Liver (tissue), 9 donors: ENCODE data around the gene KMT2D. TPM values are rescaled to one million over a fixed set of nuclear protein-coding genes. Genes with fewer than 3 reads are reported as not detected.

ENCODE experiments used
- DNase-seq: peaks from one replicate; pipeline ENCODE4 v3.0.0-alpha.2; 2017; ENCODE audit warnings: low spot score
- H3K27ac ChIP-seq, 2 donors: one replicate each; pipeline ENCODE4 v1.7.0; 2013; ENCODE audit warnings: inconsistent platforms in 2 of 2, low read length in 2 of 2, control low read depth in 1 of 2, low read depth in 1 of 2, mild to moderate bottlenecking in 1 of 2
- H3K27me3 ChIP-seq, 4 donors: one replicate each; pipeline versions ENCODE4 v1.6.1 to v1.7.0; 2013; ENCODE audit warnings: low read length in 3 of 4, inconsistent platforms in 1 of 4, mild to moderate bottlenecking in 1 of 4, moderate library complexity in 1 of 4; ENCODE audit not compliant: control insufficient read depth in 4 of 4, insufficient read depth in 4 of 4
- H3K36me3 ChIP-seq, 4 donors: one replicate each; pipeline versions ENCODE4 v1.6.1 to v1.7.0; 2013; ENCODE audit warnings: low read length in 3 of 4, mild to moderate bottlenecking in 3 of 4, low read depth in 1 of 4, moderate library complexity in 1 of 4; ENCODE audit not compliant: control insufficient read depth in 4 of 4, insufficient read depth in 3 of 4
- H3K4me1 ChIP-seq, 4 donors: one replicate each; pipeline versions ENCODE4 v1.6.1 to v1.7.0; 2013; ENCODE audit warnings: low read length in 3 of 4, mild to moderate bottlenecking in 3 of 4, moderate library complexity in 1 of 4; ENCODE audit not compliant: control insufficient read depth in 4 of 4, insufficient read depth in 4 of 4
- H3K4me3 ChIP-seq, 3 donors: one replicate each; pipeline versions ENCODE4 v1.6.1 to v1.7.0; 2013; ENCODE audit warnings: low read length in 3 of 3, control low read depth in 1 of 3, low read depth in 1 of 3, mild to moderate bottlenecking in 1 of 3
- H3K9ac ChIP-seq, 2 donors: one replicate each; pipeline ENCODE4 v1.7.0; 2013; ENCODE audit warnings: low read length in 2 of 2, mild to moderate bottlenecking in 2 of 2, moderate library complexity in 2 of 2, control low read depth in 1 of 2, low read depth in 1 of 2
- H3K9me3 ChIP-seq, 4 donors: one replicate each; pipeline versions ENCODE4 v1.6.1 to v1.7.0; 2013; ENCODE audit warnings: low read length in 3 of 4; ENCODE audit not compliant: control insufficient read depth in 4 of 4
- EGR1 ChIP-seq, 2 donors: IDR thresholded peaks; 2 replicates each; pipeline ENCODE4 v1.6.1; 2016 to 2018; ENCODE audit warnings: antibody characterized with exemption in 2 of 2, low read depth in 2 of 2
- GABPA ChIP-seq, 2 donors: IDR thresholded peaks in 1 of 2; conservative IDR thresholded peaks in 1 of 2; 2 replicates each; pipeline ENCODE4 v1.6.1; 2016; ENCODE audit warnings: antibody characterized with exemption in 2 of 2, mild to moderate bottlenecking in 1 of 2, moderate library complexity in 1 of 2
- HNF4A ChIP-seq, 2 donors: conservative IDR thresholded peaks; 2 replicates each; pipeline ENCODE4 v1.6.1; 2016; ENCODE audit warnings: antibody characterized with exemption in 2 of 2, mild to moderate bottlenecking in 2 of 2
- HNF4G ChIP-seq: IDR thresholded peaks from 2 replicates; pipeline ENCODE4 v1.6.1; 2016; ENCODE audit warnings: antibody characterized with exemption
- NR2F2 ChIP-seq: IDR thresholded peaks from 2 replicates; pipeline ENCODE4 v1.6.1; 2016; ENCODE audit warnings: antibody characterized with exemption
- TAF1 ChIP-seq: conservative IDR thresholded peaks from 2 replicates; pipeline ENCODE4 v1.6.1; 2016; ENCODE audit warnings: antibody characterized with exemption, mild to moderate bottlenecking
- WGBS: extraction: QIAGEN DNeasy Blood & Tissue Kit; methylation state at CpG from one replicate; pipeline ENCODE4 v1.1.7; 2013; 5-methylcytosine and 5-hydroxymethylcytosine counted together
- polyA plus RNA-seq, 2 donors: library from polyadenylated mRNA; stranded (reverse) in 1 of 2; unstranded in 1 of 2; fragments of 200-250 nt in 1 of 2; fragments of >200 nt in 1 of 2; fragmentation: Nextera tagmentation in 1 of 2; extraction: Ambion mirVana in 1 of 2; gene quantifications; one replicate each; pipeline versions ENCODE4 v1.2.1 to v1.2.3, GENCODE V29; 2013 to 2015
- total RNA-seq, 2 donors: library from RNA; depleted of rRNA; stranded (reverse); fragments of >200 nt; gene quantifications; one replicate each; pipeline ENCODE4 v1.2.3, GENCODE V29; 2014
- TF ChIP-seq, protein P1 (sequence below): IDR thresholded peaks from 2 replicates; pipeline ENCODE4 v1.6.1; 2016; ENCODE audit warnings: antibody characterized with exemption
- TF ChIP-seq, protein P2 (sequence below): IDR thresholded peaks from 2 replicates; pipeline ENCODE4 v1.6.1; 2016; ENCODE audit warnings: antibody characterized with exemption, mild to moderate bottlenecking
- TF ChIP-seq, protein P3 (sequence below): IDR thresholded peaks from 2 replicates; pipeline ENCODE4 v1.6.1; 2016; ENCODE audit warnings: antibody characterized with exemption
- TF ChIP-seq, protein P4 (sequence below): IDR thresholded peaks from 2 replicates; pipeline ENCODE4 v1.6.1; 2016; ENCODE audit warnings: antibody characterized with exemption
- TF ChIP-seq, protein P5 (sequence below): fragments of 150-350 bp; IDR thresholded peaks from 2 replicates; pipeline ENCODE4 v1.5.1; 2017; ENCODE audit warnings: improper control_type of control experiment, low read depth, low read length; ENCODE audit not compliant: missing input control
- donor health status: healthy.
- donor health status: healthy.
- donor health status: healthy.
- donor health status: healthy.
- donor health status: healthy.

KMT2D gene
- total and polyA plus RNA-seq, 4 donors, result 4.5 to 53.8 (median 25.0) TPM

DNA sequence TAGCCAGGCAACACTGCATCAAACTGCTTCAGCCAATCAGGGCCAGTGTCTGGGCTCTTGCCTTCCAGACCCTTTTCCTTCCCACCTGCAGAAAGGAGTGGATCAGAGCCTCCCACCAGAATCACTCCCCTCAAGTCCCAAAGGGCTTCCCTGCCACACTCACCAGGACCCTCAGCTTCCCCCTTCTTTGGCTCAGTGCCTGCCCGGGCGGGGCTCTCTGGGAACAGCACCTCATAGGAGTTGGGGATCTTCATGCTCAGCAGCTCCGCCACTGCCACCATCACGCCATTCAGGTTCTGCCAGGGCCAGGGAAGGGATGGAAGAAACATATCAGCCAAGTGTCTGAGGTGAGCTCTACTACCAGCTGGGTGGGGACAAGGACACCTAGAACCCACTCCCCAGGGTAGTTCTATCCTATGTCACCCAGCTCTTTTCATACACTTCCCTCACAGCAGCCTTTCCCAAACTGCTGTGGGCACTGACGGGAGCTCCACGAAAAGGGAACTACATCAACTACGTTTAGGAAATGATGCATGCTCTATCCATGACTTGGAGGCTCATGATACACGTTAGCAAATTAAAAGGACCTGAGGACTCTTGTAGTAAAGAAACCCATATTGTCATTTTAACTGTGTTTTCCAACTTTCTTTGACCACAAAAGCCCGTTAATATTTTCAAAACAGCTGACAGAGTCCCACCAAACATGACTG is 32.6 kb downstream of the KMT2D start:
- H3K36me3 ChIP-seq, result peaks cover 22 to 85% (median 63%) of the 10 kb centered on the region in 4 donors
- 92% methylated on average over 9 of the region's 9 CpGs for WGBS
- no peak overlapping the region for H3K9ac ChIP-seq
- no peaks in the 10 kb centered on the region for H3K27me3 ChIP-seq
- H3K9me3 ChIP-seq, result no peaks in the 10 kb centered on the region
- TF ChIP-seq NR2F2, result no peak
- TF ChIP-seq, protein P1, sequence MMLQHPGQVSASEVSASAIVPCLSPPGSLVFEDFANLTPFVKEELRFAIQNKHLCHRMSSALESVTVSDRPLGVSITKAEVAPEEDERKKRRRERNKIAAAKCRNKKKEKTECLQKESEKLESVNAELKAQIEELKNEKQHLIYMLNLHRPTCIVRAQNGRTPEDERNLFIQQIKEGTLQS, result no peak
- no peak overlapping the region for H3K4me3 ChIP-seq
- H3K27ac ChIP-seq, result no peak overlapping the region
- no peaks in the 10 kb centered on the region for H3K4me1 ChIP-seq
- no peak for DNase-seq

DNA sequence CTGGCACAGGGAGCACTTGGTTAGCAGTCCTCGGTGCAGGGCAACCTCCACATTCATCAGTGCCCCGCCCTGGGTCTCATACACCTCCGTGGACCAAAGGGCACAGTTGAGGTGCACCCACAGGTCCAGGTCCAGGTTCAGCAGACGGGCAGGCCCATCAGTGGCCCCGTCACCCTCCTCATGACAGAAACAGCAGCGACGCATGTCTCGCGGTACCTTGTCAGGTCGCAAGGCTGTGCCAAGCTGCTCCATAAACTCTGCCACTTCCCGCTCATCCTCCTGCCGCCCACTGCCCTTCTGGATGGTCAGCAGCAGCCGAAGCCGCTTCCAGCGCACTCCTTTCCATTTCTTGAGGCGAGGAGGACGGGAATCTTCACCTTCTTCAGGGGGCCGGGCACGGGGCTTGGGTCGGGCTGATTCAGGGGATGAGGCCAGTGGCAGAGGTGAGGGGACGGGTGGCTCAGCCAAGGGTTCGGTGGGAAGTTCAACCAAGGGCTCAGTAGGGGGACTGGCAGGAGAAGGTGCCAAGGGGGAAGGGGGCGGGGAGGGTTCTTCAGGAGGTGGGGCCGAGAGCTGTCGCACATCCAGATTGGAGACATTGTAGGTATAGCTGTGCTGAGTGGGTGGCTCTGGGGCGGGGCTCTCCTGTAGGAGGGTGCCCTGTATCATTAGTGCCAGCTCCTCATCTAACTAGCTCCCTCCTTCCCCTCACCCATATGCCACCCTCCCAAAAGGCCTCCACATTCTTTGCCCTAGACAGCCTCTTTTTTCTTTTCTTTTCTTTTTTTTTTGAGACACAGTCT is 33.7 kb downstream of the KMT2D start:
- Histone ChIP-seq H3K4me3 (no peak overlapping the region), H3K27me3 (no peaks in the 10 kb centered on the region), H3K36me3 (peaks cover 22 to 85% (median 63%) of the 10 kb centered on the region in 4 donors), H3K4me1 (no peaks in the 10 kb centered on the region), H3K9me3 (no peaks in the 10 kb centered on the region), H3K9ac (no peak overlapping the region), H3K27ac (no peak overlapping the region)
- no peak for DNase-seq
- TF ChIP-seq, protein P2, sequence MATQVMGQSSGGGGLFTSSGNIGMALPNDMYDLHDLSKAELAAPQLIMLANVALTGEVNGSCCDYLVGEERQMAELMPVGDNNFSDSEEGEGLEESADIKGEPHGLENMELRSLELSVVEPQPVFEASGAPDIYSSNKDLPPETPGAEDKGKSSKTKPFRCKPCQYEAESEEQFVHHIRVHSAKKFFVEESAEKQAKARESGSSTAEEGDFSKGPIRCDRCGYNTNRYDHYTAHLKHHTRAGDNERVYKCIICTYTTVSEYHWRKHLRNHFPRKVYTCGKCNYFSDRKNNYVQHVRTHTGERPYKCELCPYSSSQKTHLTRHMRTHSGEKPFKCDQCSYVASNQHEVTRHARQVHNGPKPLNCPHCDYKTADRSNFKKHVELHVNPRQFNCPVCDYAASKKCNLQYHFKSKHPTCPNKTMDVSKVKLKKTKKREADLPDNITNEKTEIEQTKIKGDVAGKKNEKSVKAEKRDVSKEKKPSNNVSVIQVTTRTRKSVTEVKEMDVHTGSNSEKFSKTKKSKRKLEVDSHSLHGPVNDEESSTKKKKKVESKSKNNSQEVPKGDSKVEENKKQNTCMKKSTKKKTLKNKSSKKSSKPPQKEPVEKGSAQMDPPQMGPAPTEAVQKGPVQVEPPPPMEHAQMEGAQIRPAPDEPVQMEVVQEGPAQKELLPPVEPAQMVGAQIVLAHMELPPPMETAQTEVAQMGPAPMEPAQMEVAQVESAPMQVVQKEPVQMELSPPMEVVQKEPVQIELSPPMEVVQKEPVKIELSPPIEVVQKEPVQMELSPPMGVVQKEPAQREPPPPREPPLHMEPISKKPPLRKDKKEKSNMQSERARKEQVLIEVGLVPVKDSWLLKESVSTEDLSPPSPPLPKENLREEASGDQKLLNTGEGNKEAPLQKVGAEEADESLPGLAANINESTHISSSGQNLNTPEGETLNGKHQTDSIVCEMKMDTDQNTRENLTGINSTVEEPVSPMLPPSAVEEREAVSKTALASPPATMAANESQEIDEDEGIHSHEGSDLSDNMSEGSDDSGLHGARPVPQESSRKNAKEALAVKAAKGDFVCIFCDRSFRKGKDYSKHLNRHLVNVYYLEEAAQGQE, result no peak
- TF ChIP-seq, protein P3, sequence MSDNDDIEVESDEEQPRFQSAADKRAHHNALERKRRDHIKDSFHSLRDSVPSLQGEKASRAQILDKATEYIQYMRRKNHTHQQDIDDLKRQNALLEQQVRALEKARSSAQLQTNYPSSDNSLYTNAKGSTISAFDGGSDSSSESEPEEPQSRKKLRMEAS, result no peak
- no peak for TF ChIP-seq GABPA (IDR thresholded peaks at IDR 0.05 in 1 of 2, conservative IDR thresholded peaks at IDR 0.05 in 1 of 2)
- TF ChIP-seq, protein P4, sequence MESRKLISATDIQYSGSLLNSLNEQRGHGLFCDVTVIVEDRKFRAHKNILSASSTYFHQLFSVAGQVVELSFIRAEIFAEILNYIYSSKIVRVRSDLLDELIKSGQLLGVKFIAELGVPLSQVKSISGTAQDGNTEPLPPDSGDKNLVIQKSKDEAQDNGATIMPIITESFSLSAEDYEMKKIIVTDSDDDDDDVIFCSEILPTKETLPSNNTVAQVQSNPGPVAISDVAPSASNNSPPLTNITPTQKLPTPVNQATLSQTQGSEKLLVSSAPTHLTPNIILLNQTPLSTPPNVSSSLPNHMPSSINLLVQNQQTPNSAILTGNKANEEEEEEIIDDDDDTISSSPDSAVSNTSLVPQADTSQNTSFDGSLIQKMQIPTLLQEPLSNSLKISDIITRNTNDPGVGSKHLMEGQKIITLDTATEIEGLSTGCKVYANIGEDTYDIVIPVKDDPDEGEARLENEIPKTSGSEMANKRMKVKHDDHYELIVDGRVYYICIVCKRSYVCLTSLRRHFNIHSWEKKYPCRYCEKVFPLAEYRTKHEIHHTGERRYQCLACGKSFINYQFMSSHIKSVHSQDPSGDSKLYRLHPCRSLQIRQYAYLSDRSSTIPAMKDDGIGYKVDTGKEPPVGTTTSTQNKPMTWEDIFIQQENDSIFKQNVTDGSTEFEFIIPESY, result no peak
- no peak for TF ChIP-seq HNF4A (conservative IDR thresholded peaks at IDR 0.05)
- TF ChIP-seq TAF1, result no peak
- TF ChIP-seq, protein P5, sequence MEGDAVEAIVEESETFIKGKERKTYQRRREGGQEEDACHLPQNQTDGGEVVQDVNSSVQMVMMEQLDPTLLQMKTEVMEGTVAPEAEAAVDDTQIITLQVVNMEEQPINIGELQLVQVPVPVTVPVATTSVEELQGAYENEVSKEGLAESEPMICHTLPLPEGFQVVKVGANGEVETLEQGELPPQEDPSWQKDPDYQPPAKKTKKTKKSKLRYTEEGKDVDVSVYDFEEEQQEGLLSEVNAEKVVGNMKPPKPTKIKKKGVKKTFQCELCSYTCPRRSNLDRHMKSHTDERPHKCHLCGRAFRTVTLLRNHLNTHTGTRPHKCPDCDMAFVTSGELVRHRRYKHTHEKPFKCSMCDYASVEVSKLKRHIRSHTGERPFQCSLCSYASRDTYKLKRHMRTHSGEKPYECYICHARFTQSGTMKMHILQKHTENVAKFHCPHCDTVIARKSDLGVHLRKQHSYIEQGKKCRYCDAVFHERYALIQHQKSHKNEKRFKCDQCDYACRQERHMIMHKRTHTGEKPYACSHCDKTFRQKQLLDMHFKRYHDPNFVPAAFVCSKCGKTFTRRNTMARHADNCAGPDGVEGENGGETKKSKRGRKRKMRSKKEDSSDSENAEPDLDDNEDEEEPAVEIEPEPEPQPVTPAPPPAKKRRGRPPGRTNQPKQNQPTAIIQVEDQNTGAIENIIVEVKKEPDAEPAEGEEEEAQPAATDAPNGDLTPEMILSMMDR, result no peak
- TF ChIP-seq, protein P1, result no peak
- no peak for TF ChIP-seq EGR1 (IDR thresholded peaks at IDR 0.05; ENCODE audit: low read depth in 2 of 2)
- no peak for TF ChIP-seq HNF4G
- 96% methylated on average over 26 of the region's 26 CpGs for WGBS
